Measurements from ENCODE around the gene PLA2G15.

DNA sequence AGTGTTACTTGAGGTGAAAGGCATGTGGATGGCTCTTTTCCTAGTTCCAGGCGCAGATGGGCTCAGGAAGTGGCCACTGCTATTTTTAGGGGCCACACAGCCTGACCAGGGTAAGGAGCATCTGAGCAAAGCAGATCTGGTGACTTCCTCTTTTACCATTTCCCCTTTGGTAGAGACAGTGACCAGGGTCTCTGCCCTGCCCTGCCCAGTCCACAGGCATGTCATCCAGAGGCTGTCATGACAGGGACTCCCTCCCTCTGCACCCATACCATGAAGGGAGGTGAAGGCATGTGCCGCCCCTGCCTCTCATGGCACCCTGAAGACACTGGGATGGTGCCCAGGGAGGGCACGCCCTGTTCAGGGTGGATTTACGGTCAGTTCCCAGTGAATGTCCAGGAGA, 2.2 kb downstream of the PLA2G15 start:
- TF ChIP-seq SIN3A (IDR thresholded peaks at IDR 0.05; ENCODE audit: borderline replicate concordance, low read depth, low read length) (no peak), MXI1 (IDR thresholded peaks at IDR 0.05; ENCODE audit: low read depth, low read length) (no peak), RAD21 (IDR thresholded peaks at IDR 0.05; ENCODE audit: low read length) (no peak), FOXJ3 (CRISPR knock-in tag; IDR thresholded peaks at IDR 0.05) (no peak), CTCF (IDR thresholded peaks at IDR 0.05) (no peak)
